Measurements from ENCODE around the gene PABPC1L.

DNA sequence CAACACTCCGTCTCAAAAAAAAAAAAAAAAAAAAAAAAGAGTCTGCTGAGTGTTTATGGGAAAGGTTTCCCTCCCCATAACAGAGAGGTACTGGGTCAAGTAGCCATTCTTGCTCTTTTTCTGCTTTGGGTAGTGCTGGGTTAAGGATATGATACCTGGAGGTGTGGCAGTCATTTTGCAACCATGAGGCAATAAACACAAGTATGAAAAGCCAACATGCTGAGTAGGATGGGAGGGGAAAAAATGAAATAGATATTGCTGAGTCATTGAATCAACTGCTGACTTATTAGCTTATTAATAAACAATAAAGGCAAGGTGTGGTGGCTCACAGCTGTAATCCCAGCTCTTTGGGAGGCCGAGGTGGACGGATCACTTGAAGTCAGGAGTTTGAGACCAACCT is 52.6 kb downstream of the PABPC1L start:
- TF ChIP-seq ZNF274 (IDR thresholded peaks at IDR 0.05; ENCODE audit: low read depth, low read length) (no peak), YY1 (IDR thresholded peaks at IDR 0.05; ENCODE audit: insufficient read depth, insufficient read length) (no peak), SUZ12 (IDR thresholded peaks at IDR 0.05; ENCODE audit: extremely low read depth, insufficient read depth, insufficient read length) (no peak)
